Astrocyte (in vitro differentiated cells and primary cell): ENCODE data around the gene NBPF3. TPM values are rescaled to one million over a fixed set of nuclear protein-coding genes. Genes with fewer than 3 reads are reported as not detected.

Experiments
- DNase-seq: peaks from one replicate; pipeline ENCODE4 v3.0.0-alpha.2; 2010; ENCODE audit warnings: low read depth
- FAIRE-seq: peaks from 2 replicates; lab custom pipeline; 2011; peaks lifted over from hg19 to GRCh38; lab: Jason Lieb, UNC
- H2AFZ ChIP-seq: 2 replicates; pipeline ENCODE4 v1.6.0; 2012; ENCODE audit warnings: low read depth, low read length, inconsistent platforms
- H3K27ac ChIP-seq: 2 replicates; pipeline ENCODE4 v1.5.1; 2011; ENCODE audit warnings: low read depth, low read length, inconsistent platforms
- H3K27me3 ChIP-seq: 2 replicates; pipeline ENCODE4 v1.6.0; 2011; ENCODE audit warnings: low read length, inconsistent platforms; ENCODE audit not compliant: insufficient read depth
- H3K36me3 ChIP-seq: 2 replicates; pipeline ENCODE4 v1.5.1; 2011; ENCODE audit warnings: low read length, inconsistent platforms; ENCODE audit not compliant: insufficient read depth
- H3K4me1 ChIP-seq: 2 replicates; pipeline ENCODE4 v1.5.1; 2011; ENCODE audit warnings: low read length, inconsistent platforms; ENCODE audit not compliant: insufficient read depth
- H3K4me2 ChIP-seq: 2 replicates; pipeline ENCODE4 v1.6.0; 2012; ENCODE audit warnings: low read length, inconsistent platforms
- H3K4me3 ChIP-seq: 2 replicates; pipeline ENCODE4 v1.5.1; 2011; ENCODE audit warnings: low read depth, mild to moderate bottlenecking, low read length, inconsistent platforms; ENCODE audit not compliant: insufficient read depth
- H3K79me2 ChIP-seq: 2 replicates; pipeline ENCODE4 v1.6.0; 2012; ENCODE audit warnings: mild to moderate bottlenecking, low read length, inconsistent platforms; ENCODE audit not compliant: insufficient read depth
- H3K9ac ChIP-seq: 2 replicates; pipeline ENCODE4 v1.6.0; 2012; ENCODE audit warnings: mild to moderate bottlenecking, low read length, inconsistent platforms
- H3K9me3 ChIP-seq: 2 replicates; pipeline ENCODE4 v1.5.1; 2012; ENCODE audit warnings: low read depth, mild to moderate bottlenecking, low read length, inconsistent platforms; ENCODE audit not compliant: insufficient read depth
- H4K20me1 ChIP-seq: 2 replicates; pipeline ENCODE4 v1.6.0; 2012; ENCODE audit warnings: low read length, inconsistent platforms; ENCODE audit not compliant: insufficient read depth
- H3K27ac Mint-ChIP-seq: one replicate; pipeline ENCODE4 v1.8.0; 2021; ENCODE audit warnings: mild to moderate bottlenecking, mixed read lengths; ENCODE audit not compliant: unreplicated experiment
- H3K27me3 Mint-ChIP-seq: one replicate; pipeline ENCODE4 v1.8.0; 2021; ENCODE audit warnings: low read depth, mixed read lengths; ENCODE audit not compliant: unreplicated experiment
- H3K36me3 Mint-ChIP-seq: one replicate; pipeline ENCODE4 v1.8.0; 2021; ENCODE audit warnings: low read depth, mixed read lengths; ENCODE audit not compliant: unreplicated experiment
- H3K4me1 Mint-ChIP-seq: one replicate; pipeline ENCODE4 v1.8.0; 2021; ENCODE audit warnings: low read depth, mixed read lengths; ENCODE audit not compliant: unreplicated experiment
- H3K4me3 Mint-ChIP-seq: one replicate; pipeline ENCODE4 v1.8.0; 2021; ENCODE audit warnings: mild to moderate bottlenecking, moderate library complexity, mixed read lengths; ENCODE audit not compliant: unreplicated experiment
- H3K9me3 Mint-ChIP-seq: one replicate; pipeline ENCODE4 v1.8.0; 2021; ENCODE audit warnings: mild to moderate bottlenecking, mixed read lengths; ENCODE audit not compliant: unreplicated experiment
- CTCF ChIP-seq: IDR thresholded peaks from 2 replicates; pipeline ENCODE4 v1.5.1; 2011; ENCODE audit warnings: low read depth, mild to moderate bottlenecking, inconsistent platforms, low read length, moderate library complexity; ENCODE audit not compliant: insufficient read depth
- EZH2 ChIP-seq: IDR thresholded peaks from 2 replicates; pipeline ENCODE4 v1.6.1; 2012; ENCODE audit warnings: mild to moderate bottlenecking, low read length, inconsistent platforms; ENCODE audit not compliant: insufficient read depth
- total RNA-seq: library from RNA; stranded (reverse); gene quantifications from 2 replicates; pipeline ENCODE4 v1.2.1, GENCODE V29; 2021

NBPF3 gene
- total RNA-seq, 1 donor from 2014 or later, result 6.0 TPM

- Histone ChIP-seq H3K4me2 (no peak overlapping the region), H3K27ac (no peak overlapping the region), H3K4me1 (no peaks in the 10 kb centered on the region), H3K27me3 (peaks cover 5% of the 10 kb centered on the region), H3K4me3 (no peak overlapping the region), H2AFZ (no peak overlapping the region), H3K9ac (no peak overlapping the region), H4K20me1 (no peaks in the 10 kb centered on the region), H3K36me3 (no peaks in the 10 kb centered on the region), H3K79me2 (no peaks in the 10 kb centered on the region), H3K9me3 (no peaks in the 10 kb centered on the region)
- no peak overlapping the region for H3K27ac Mint-ChIP-seq
- H3K36me3 Mint-ChIP-seq, result no peaks in the 10 kb centered on the region
- DNase-seq (no peak), FAIRE-seq (no peak)
- no peaks in the 10 kb centered on the region for H3K4me1 Mint-ChIP-seq
- H3K27me3 Mint-ChIP-seq, result peaks cover 24% of the 10 kb centered on the region
- TF ChIP-seq EZH2 (no peak), CTCF (no peak)
- H3K4me3 Mint-ChIP-seq, result no peak overlapping the region
- H3K9me3 Mint-ChIP-seq, result no peaks in the 10 kb centered on the region
Observed at GRCh38 chr1:21434394-21434793, 5.5 kb upstream of the NBPF3 start.

- Mint-ChIP-seq H3K9me3 (no peaks in the 10 kb centered on the region), H3K4me1 (peaks cover 2% of the 10 kb centered on the region), H3K27ac (no peak overlapping the region), H3K4me3 (no peak overlapping the region), H3K27me3 (peaks cover 26% of the 10 kb centered on the region), H3K36me3 (no peaks in the 10 kb centered on the region)
- H3K27me3 ChIP-seq, result peaks cover 5% of the 10 kb centered on the region
- peaks cover 3% of the 10 kb centered on the region for H3K4me1 ChIP-seq
- H3K4me3 ChIP-seq, result no peak overlapping the region
- peak overlapping the region; percentile 62 for H3K4me2 ChIP-seq
- H2AFZ ChIP-seq, result peak overlapping the region; percentile 50
- H4K20me1 ChIP-seq, result no peaks in the 10 kb centered on the region
- DNase-seq (no peak), FAIRE-seq (no peak)
- TF ChIP-seq CTCF, result no peak
- no peak for TF ChIP-seq EZH2
- no peak overlapping the region for H3K27ac ChIP-seq
- H3K9ac ChIP-seq, result no peak overlapping the region
- no peaks in the 10 kb centered on the region for H3K36me3 ChIP-seq
- no peaks in the 10 kb centered on the region for H3K9me3 ChIP-seq
- H3K79me2 ChIP-seq, result no peaks in the 10 kb centered on the region
Observed at GRCh38 chr1:21435646-21436487, 4.1 kb upstream of the NBPF3 start.
